GM12878 (cell line): ENCODE results near the gene C10orf105.

Experiments
- BACH1 ChIP-seq: fragments of 450-650 bp; IDR thresholded peaks from 2 replicates; pipeline ENCODE4 v1.6.1; 2017; ENCODE audit warnings: mild to moderate bottlenecking, borderline replicate concordance
- CHD2 ChIP-seq: IDR thresholded peaks from 2 replicates; pipeline ENCODE4 v1.6.1; 2011; ENCODE audit warnings: low read depth, low read length, improper control_type of control experiment, borderline replicate concordance
- RAD21 ChIP-seq: IDR thresholded peaks from 2 replicates; pipeline ENCODE4 v1.6.1; 2011; ENCODE audit warnings: mild to moderate bottlenecking, low read depth, low read length, moderate library complexity; ENCODE audit not compliant: insufficient read depth
- SP1 ChIP-seq: IDR thresholded peaks from one replicate; pipeline ENCODE4 v1.6.1; 2011; ENCODE audit warnings: low read depth, low read length
- SREBF2 ChIP-seq: IDR thresholded peaks from 2 replicates; pipeline ENCODE4 v1.6.1; 2012; ENCODE audit warnings: mild to moderate bottlenecking, low read length
- ZBED1 ChIP-seq: IDR thresholded peaks from 2 replicates; pipeline ENCODE4 v1.6.1; 2016; ENCODE audit warnings: borderline replicate concordance
- TF ChIP-seq, protein P1 (sequence below), 3 experiments: IDR thresholded peaks in 2 of 3; conservative IDR thresholded peaks in 1 of 3; 2 replicates each; pipeline ENCODE4 v1.5.1; 2011; ENCODE audit warnings: low read depth in 3 of 3, low read length in 3 of 3, mild to moderate bottlenecking in 3 of 3, control low read depth in 2 of 3, moderate library complexity in 2 of 3, inconsistent platforms in 1 of 3, mixed read lengths in 1 of 3; ENCODE audit not compliant: control insufficient read depth in 2 of 3, insufficient read depth in 1 of 3; ENCODE audit errors: extremely low read depth in 1 of 3

DNA sequence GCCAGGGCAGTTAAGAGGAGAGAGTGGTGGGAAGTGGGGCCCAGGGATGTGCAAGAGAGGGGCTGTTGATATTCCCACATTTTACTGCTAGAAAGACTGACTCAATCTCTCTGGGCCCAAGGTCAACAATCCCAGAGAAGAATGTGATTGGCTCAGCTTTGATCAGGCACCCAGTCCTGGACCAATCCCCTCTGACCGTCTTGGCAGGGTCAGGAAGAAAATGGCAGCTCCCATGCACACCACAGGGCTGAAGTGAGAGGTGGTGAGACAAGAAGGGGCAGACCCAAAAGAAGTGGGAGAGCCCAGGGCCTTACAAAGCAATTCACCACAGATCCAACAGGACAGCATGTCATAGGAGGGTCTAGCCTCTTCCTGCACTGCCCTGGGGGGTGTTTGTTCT lies 3.3 kb upstream of the C10orf105 start:
- TF ChIP-seq, protein P1, sequence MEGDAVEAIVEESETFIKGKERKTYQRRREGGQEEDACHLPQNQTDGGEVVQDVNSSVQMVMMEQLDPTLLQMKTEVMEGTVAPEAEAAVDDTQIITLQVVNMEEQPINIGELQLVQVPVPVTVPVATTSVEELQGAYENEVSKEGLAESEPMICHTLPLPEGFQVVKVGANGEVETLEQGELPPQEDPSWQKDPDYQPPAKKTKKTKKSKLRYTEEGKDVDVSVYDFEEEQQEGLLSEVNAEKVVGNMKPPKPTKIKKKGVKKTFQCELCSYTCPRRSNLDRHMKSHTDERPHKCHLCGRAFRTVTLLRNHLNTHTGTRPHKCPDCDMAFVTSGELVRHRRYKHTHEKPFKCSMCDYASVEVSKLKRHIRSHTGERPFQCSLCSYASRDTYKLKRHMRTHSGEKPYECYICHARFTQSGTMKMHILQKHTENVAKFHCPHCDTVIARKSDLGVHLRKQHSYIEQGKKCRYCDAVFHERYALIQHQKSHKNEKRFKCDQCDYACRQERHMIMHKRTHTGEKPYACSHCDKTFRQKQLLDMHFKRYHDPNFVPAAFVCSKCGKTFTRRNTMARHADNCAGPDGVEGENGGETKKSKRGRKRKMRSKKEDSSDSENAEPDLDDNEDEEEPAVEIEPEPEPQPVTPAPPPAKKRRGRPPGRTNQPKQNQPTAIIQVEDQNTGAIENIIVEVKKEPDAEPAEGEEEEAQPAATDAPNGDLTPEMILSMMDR (IDR thresholded peaks at IDR 0.05 in 2 of 3, conservative IDR thresholded peaks at IDR 0.05 in 1 of 3; ENCODE audit: control insufficient read depth in 2 of 3, extremely low read depth in 1 of 3, insufficient read depth in 1 of 3, low read depth in 3 of 3, low read length in 3 of 3), result no peak
- TF ChIP-seq ZBED1 (no peak), SP1 (no peak), CHD2 (no peak), RAD21 (no peak), BACH1 (no peak), SREBF2 (no peak)
